GM19193 (cell line): ENCODE measurements around the gene MMP15.

Source experiments
- POLR2A ChIP-seq: IDR thresholded peaks from 4 replicates; pipeline ENCODE4 v1.6.1; 2011; ENCODE audit not compliant: insufficient read depth, insufficient read length; ENCODE audit errors: extremely low read depth

Gene MMP15

GRCh38 chr16:58002936-58003335 lies 22.6 kb upstream of the MMP15 start:
- TF ChIP-seq POLR2A = no peak

DNA sequence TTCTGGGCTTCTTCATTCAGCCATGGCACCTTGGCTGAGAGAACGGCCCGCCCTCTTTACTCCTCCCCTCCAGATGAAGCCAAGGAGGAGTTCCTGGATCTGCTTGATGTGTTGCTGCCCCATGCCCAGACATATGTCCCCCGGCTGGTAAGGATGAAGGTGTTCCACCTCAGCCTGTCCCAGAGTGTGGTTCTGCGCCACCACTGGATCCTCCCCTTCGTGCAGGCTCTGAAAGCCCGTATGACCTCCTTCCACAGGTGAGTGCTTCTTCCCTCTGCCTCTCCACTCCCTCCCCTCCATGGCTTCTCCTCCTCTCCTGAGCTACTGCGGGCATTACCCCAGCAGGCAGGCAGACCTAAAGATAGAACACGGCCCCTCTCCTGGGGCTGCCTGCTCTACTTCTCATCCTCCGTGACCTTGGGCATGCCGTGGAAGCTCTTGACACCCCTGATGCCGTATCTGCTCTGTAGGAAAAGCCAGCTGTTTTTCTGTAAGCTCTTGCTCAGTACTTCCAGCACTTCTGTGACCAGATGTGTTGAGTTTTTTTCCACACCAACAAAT lies 15.6 kb upstream of the MMP15 start:
- TF ChIP-seq POLR2A = no peak

GRCh38 chr16:58010886-58011285 lies 14.7 kb upstream of the MMP15 start:
- TF ChIP-seq POLR2A = no peak

DNA sequence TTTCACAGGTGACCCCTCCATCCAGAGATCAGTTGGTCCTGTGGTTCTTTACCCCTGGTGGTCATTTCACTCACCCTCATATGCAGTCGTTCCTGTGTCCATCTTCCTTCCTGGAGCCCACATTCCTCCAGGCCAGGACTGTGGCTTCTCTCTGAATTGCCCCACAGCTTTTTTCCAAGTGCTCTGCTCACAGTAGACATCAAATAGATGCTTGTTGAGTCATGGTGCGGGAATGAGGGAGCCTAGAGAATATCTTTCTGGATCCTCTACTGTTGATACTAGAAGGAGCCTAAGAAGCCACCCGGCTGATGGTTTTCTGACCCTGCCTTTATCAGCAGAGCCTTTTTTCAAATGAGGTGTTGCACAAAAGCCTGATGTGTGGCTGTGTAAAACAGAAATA lies 13.9 kb upstream of the MMP15 start:
- TF ChIP-seq POLR2A = no peak

DNA sequence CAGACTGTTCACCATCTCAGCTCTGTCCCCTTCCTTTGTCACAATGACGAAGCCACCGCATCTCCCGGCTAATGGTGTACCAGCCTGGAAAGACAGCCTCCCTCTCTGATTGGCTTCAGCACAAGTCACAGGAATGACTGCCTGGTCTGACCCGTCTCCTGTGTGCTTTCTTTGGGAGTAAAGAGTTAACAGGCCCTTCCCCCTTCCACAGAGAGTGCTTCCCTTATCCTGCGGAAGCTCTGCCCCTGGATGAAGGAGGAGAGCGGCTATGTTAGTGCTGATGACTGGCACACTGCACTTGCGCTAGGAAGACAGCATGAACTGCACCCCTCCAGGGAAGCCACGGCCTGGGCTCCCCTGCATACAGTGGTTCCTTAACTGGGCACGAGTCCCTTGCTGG lies 13.1 kb upstream of the MMP15 start:
- no peak for TF ChIP-seq POLR2A

DNA sequence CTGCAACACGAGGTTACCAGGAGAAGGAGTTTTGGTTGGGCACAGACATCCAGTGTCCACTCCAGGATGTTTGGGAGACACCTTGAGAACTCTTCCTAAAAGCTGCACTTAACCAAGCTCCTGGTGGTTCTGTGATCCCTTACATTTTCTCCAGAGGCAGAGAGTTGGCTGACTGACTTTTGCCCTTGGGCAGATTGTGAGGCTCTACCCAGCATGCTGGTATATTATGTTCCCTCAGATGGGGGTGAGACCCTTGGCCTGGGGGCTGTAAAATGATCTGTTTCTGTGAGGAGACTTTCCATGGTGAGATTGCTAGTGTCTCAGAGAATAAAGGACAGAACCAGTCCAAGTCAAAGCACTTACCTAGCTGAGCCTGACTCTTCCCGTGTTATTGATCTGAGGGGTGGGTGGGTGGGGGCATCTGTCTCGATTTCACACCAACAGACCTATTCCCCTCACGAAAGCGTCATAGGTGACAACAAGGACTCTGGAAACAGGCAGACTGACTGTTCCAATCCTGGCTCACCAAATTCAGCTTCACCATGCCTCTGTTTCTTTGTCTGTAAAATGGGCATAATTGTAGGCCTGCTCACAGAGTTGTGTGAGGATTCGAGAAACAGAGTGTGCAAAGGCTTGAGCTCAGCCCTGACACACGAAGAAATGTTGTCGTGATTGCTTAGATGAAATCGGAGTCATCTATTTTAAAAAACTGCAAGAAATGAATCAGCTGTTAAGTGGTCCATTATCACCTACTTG lies 12.2 kb upstream of the MMP15 start:
- TF ChIP-seq POLR2A = no peak

DNA sequence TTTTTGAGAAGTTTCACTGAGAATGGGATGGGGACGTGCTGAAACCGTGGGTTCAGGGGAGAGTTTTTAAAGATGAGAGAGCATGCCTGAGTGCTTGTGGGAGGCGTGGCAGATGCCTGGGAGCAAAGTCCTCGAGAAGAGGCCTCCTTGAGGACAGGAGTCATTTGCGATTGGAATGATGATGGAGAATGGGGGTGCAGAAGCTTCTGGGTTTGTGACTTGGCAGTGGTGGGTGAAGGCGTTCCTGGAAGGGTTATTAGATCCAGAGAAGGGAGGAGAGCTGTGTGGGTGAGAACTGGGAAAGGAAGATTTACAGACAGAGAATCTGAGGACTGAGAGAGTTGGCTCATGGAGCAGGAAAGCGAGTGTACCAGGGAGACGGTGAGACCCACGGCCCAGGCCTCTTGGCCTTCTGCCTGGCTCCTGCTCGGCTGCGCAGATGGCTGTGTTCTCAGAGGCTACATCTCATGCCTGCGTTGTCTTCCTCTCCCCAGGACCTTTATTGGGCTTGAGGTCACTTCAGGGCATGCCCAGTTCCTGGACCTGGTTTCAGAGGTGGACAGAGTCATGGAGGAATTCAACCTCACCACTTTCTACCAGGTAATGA lies 8.6 kb upstream of the MMP15 start:
- TF ChIP-seq POLR2A = no peak

- TF ChIP-seq POLR2A = no peak
Observed at GRCh38 chr16:58018803-58019202, 6.8 kb upstream of the MMP15 start.

DNA sequence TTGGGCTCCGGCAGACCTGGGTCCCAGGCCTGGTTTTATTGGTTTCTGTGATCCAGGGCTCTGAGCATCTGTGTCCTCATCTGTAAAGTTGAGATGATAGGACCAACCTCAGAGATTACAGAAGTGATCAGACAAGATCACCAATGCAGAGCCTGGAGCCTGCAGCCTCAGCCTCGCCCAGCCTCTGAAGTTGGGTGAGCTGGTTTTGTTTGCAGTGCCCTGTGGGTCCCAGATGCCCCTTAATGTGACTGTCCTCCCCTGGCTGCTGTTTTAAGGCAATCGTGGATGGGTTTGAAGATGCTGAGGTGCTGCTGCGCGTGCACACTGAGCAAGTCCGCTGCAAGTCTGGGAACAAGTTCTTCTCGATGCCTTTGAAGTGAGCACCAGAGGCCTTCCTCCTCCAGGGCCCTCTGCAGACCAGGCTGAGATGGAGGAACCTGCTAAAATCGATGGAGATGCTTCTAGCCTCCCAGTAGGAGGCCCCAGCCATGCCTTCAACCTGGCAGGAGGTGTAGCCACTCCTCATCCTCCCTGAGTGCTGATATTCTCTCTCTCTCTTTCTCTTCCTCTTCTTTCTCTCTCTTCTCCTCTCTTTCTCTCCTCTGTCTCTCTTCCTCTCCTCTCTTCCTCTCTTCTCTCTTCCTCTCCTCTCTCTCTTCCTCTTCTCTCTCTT lies 5.6 kb upstream of the MMP15 start:
- TF ChIP-seq POLR2A = no peak

DNA sequence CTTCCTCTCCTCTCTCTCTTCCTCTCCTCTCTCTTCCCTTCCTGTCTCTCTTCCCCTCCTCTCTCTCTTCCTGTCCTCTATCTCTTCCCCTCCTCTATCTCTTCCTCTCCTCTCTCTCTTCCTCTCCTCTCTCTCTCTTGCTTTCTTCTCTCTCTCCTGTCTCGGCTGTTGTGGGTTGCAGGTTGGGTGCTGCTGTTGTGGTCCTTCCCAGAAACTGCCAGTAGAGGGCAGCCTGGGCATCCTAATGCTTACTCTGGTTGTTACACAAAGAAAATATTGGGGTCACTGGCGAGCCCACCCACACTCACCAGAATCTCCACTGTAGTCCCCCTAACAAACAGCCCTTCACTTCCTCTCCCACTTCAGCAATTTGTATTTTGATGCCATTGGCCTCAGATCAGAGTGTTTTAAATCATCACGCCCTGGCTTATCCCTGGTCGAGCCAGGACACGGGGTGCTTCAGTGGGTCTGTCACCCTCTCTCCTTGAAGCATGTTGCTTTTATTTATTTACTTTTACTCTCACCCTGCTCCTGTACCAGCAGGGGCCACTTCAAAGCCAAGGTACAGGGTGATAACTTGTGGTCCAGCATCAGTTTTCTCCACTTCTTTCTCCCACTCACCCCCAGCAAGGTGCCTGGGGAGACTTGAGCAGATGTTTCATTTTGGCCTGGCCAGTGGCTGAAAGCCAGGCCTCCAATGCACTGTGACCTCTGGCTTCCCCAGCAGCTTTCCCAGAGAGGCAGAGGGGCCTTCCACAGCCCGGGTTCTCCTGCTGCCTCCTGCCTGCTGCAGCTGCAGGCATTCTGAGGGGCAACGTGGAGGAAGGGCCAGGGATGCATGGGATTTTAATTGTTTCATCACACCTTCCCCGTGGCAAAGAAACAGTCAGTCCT lies 4.7 kb upstream of the MMP15 start:
- TF ChIP-seq POLR2A = no peak

DNA sequence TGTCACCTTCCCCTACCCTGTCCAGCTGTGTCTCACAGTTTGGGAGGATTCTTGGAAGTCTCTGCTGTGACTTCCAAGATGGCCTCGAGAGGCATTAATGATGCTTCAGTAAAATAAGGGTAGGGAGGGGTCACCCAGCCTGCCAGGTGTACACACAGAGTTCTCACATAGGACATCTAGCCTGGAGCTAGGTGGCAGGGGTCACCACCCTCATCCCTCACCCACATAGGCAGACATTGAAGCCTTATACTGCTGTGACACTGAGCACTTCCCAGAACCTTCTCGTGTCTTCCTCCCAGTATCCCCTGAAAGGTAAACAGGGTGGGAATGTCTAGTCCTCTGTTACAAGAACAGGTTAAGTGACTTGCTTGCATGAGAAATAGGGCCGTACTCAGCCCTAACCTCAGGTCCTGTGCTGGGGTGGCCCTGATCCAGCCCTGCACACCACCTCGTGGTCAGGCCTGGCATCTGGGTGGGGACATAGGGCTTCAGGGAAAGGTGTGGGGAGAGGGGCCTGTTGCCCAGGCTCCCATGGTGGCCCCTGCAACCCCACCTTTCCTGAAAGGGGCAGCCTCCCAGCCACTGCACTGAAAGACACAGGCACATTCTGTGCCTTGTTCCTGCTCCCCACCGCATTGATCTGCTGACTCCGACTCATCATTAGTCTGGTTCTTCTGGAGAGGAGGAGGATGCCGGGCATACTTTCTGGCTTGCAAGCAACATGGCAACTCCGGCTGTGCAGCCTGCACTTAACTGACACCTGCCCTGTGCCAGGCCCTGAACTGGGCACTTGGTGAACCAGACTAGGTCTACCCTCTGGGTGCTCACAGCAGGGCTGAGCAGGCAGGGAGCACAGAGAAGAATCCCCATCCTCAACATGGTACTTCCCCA lies 3.6 kb upstream of the MMP15 start:
- no peak for TF ChIP-seq POLR2A

GRCh38 chr16:58022601-58023371 lies 2.8 kb upstream of the MMP15 start:
- no peak for TF ChIP-seq POLR2A
